PFSK-1 (cell line): ENCODE results near the gene EXOC4.

ENCODE experiments used
- FOXP2 ChIP-seq: optimal IDR thresholded peaks from 2 replicates; pipeline ENCODE3; 2011; ENCODE audit warnings: borderline replicate concordance, control low read depth, inconsistent platforms; ENCODE audit not compliant: insufficient read depth; ENCODE audit errors: extremely low read length, extremely low read depth
- POLR2AphosphoS5 ChIP-seq: IDR thresholded peaks from 2 replicates; pipeline ENCODE4 v1.6.1; 2012; ENCODE audit warnings: low read depth, mild to moderate bottlenecking, control low read depth, low read length, moderate library complexity
- SIN3A ChIP-seq: IDR thresholded peaks from 2 replicates; pipeline ENCODE4 v1.6.1; 2012; ENCODE audit warnings: mild to moderate bottlenecking, low read length, moderate library complexity, borderline replicate concordance; ENCODE audit not compliant: insufficient read depth
- TAF1 ChIP-seq: IDR thresholded peaks from 2 replicates; pipeline ENCODE4 v1.6.1; 2012; ENCODE audit warnings: low read length, control low read depth, borderline replicate concordance; ENCODE audit not compliant: insufficient read depth
- TF ChIP-seq, protein P1 (sequence below), 2 experiments: IDR thresholded peaks; 2 replicates each; pipeline versions ENCODE4 v1.6.1 to v1.8.0; 2011 to 2012; ENCODE audit warnings: low read depth in 2 of 2, low read length in 2 of 2, control low read depth in 1 of 2, inconsistent platforms in 1 of 2, mild to moderate bottlenecking in 1 of 2, moderate library complexity in 1 of 2; ENCODE audit not compliant: insufficient read depth in 1 of 2

DNA sequence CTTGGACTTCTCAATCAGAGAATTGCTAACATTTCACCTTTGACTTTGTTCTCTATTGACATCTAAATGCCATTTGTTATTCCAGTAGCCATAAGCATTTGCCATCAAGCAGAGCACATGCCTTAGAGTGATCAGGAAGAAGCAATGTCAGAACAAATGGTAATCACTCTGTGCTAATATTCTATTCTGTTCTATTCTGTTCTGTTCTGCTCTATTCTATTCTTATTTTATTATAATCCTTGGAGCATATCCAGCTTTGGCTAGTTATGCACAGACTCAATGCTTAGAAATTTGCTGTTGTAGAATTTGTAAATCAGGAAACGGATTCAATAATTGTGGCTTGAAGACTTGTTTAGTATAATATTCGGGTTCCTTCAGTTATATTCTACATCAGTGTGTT, 175.4 kb downstream of the EXOC4 start:
- TF ChIP-seq, protein P1, sequence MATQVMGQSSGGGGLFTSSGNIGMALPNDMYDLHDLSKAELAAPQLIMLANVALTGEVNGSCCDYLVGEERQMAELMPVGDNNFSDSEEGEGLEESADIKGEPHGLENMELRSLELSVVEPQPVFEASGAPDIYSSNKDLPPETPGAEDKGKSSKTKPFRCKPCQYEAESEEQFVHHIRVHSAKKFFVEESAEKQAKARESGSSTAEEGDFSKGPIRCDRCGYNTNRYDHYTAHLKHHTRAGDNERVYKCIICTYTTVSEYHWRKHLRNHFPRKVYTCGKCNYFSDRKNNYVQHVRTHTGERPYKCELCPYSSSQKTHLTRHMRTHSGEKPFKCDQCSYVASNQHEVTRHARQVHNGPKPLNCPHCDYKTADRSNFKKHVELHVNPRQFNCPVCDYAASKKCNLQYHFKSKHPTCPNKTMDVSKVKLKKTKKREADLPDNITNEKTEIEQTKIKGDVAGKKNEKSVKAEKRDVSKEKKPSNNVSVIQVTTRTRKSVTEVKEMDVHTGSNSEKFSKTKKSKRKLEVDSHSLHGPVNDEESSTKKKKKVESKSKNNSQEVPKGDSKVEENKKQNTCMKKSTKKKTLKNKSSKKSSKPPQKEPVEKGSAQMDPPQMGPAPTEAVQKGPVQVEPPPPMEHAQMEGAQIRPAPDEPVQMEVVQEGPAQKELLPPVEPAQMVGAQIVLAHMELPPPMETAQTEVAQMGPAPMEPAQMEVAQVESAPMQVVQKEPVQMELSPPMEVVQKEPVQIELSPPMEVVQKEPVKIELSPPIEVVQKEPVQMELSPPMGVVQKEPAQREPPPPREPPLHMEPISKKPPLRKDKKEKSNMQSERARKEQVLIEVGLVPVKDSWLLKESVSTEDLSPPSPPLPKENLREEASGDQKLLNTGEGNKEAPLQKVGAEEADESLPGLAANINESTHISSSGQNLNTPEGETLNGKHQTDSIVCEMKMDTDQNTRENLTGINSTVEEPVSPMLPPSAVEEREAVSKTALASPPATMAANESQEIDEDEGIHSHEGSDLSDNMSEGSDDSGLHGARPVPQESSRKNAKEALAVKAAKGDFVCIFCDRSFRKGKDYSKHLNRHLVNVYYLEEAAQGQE (IDR thresholded peaks at IDR 0.05; ENCODE audit: insufficient read depth in 1 of 2, low read depth in 2 of 2, low read length in 2 of 2): no peak
- no peak for TF ChIP-seq POLR2AphosphoS5
- TF ChIP-seq TAF1: no peak
- TF ChIP-seq FOXP2: no peak
- no peak for TF ChIP-seq SIN3A
